Measurements from ENCODE around the gene DLGAP3.
"Not testable (repeated sequence)": the region's sequence is repeated elsewhere in the genome, so short reads cannot be mapped to it uniquely, and the experiment has no call there.

Gene DLGAP3

GRCh38 chr1:34929497-34929852 lies at the start of gene DLGAP3:
Gene DLGAP3, minus strand, starts transcription at chr1:34929650. Its CDS starts 24,267 bp downstream, at chr1:34905383.
- DNase-seq (ENCODE audit: low read depth): no peak

GRCh38 chr1:34978921-34979320 lies 49.5 kb upstream of the DLGAP3 start:
- DNase-seq (ENCODE audit: low read depth): no peak

GRCh38 chr1:34977858-34978257 lies 48.4 kb upstream of the DLGAP3 start:
- DNase-seq (ENCODE audit: low read depth): no peak

GRCh38 chr1:34977210-34977471 lies 47.7 kb upstream of the DLGAP3 start:
- DNase-seq (ENCODE audit: low read depth): no peak

GRCh38 chr1:34976384-34977209 lies 47.1 kb upstream of the DLGAP3 start:
- no peak for DNase-seq (ENCODE audit: low read depth)

GRCh38 chr1:34975771-34976170 lies 46.3 kb upstream of the DLGAP3 start:
- no peak for DNase-seq (ENCODE audit: low read depth)

- no peak for DNase-seq (ENCODE audit: low read depth)
Observed at GRCh38 chr1:34975338-34975737, 45.9 kb upstream of the DLGAP3 start.

- no peak for DNase-seq (ENCODE audit: low read depth)
Observed at GRCh38 chr1:34974626-34975025, 45.2 kb upstream of the DLGAP3 start.

- DNase-seq (ENCODE audit: low read depth): no peak
Observed at GRCh38 chr1:34973326-34973725, 43.9 kb upstream of the DLGAP3 start.

- no peak for DNase-seq (ENCODE audit: low read depth)
Observed at GRCh38 chr1:34970829-34971228, 41.4 kb upstream of the DLGAP3 start.

- DNase-seq (ENCODE audit: low read depth): no peak
Observed at GRCh38 chr1:34970220-34970735, 40.8 kb upstream of the DLGAP3 start.

GRCh38 chr1:34968297-34968696 lies 38.8 kb upstream of the DLGAP3 start:
- DNase-seq (ENCODE audit: low read depth): not testable (repeated sequence)

- DNase-seq (ENCODE audit: low read depth): not testable (repeated sequence)
Observed at GRCh38 chr1:34967672-34968071, 38.2 kb upstream of the DLGAP3 start.

- no peak for DNase-seq (ENCODE audit: low read depth)
Observed at GRCh38 chr1:34965597-34965996, 36.1 kb upstream of the DLGAP3 start.

GRCh38 chr1:34950428-34950827 lies 21.0 kb upstream of the DLGAP3 start:
- DNase-seq (ENCODE audit: low read depth): no peak

- not testable (repeated sequence) for DNase-seq (ENCODE audit: low read depth)
Observed at GRCh38 chr1:34948739-34949138, 19.3 kb upstream of the DLGAP3 start.

GRCh38 chr1:34947641-34948314 lies 18.3 kb upstream of the DLGAP3 start:
- DNase-seq (ENCODE audit: low read depth): not testable (repeated sequence)

- DNase-seq (ENCODE audit: low read depth): no peak
Observed at GRCh38 chr1:34946211-34946610, 16.8 kb upstream of the DLGAP3 start.

- not testable (repeated sequence) for DNase-seq (ENCODE audit: low read depth)
Observed at GRCh38 chr1:34941798-34942197, 12.3 kb upstream of the DLGAP3 start.

GRCh38 chr1:34930702-34931071 lies 1.2 kb upstream of the DLGAP3 start:
- no peak for DNase-seq (ENCODE audit: low read depth)

GRCh38 chr1:34929853-34930701 lies 627 bp upstream of the DLGAP3 start:
- no peak for DNase-seq (ENCODE audit: low read depth)

- no peak for DNase-seq (ENCODE audit: low read depth)
Observed at GRCh38 chr1:34928699-34929496, 552 bp downstream of the DLGAP3 start.
